Dermis microvascular lymphatic vessel endothelial cell (primary cell): ENCODE measurements around the gene SLC36A1. TPM values are rescaled to one million over a fixed set of nuclear protein-coding genes. Genes with fewer than 3 reads are reported as not detected.
"Not testable (repeated sequence)": the region's sequence is repeated elsewhere in the genome, so short reads cannot be mapped to it uniquely, and the experiment has no call there.

ENCODE experiments used
- DNase-seq, 2 donors: peaks; one replicate each; pipeline versions ENCODE4 v3.0.0 to v3.0.0-alpha.2; 2010; ENCODE audit warnings: low read depth in 2 of 2
- total RNA-seq: library from RNA; depleted of rRNA; stranded (reverse); fragments of >200 nt; gene quantifications from 2 replicates; pipeline ENCODE4 v1.2.1, GENCODE V29; 2014

The SLC36A1 gene
- total RNA-seq = 1.9 and 3.2 TPM in 2 replicates

DNA sequence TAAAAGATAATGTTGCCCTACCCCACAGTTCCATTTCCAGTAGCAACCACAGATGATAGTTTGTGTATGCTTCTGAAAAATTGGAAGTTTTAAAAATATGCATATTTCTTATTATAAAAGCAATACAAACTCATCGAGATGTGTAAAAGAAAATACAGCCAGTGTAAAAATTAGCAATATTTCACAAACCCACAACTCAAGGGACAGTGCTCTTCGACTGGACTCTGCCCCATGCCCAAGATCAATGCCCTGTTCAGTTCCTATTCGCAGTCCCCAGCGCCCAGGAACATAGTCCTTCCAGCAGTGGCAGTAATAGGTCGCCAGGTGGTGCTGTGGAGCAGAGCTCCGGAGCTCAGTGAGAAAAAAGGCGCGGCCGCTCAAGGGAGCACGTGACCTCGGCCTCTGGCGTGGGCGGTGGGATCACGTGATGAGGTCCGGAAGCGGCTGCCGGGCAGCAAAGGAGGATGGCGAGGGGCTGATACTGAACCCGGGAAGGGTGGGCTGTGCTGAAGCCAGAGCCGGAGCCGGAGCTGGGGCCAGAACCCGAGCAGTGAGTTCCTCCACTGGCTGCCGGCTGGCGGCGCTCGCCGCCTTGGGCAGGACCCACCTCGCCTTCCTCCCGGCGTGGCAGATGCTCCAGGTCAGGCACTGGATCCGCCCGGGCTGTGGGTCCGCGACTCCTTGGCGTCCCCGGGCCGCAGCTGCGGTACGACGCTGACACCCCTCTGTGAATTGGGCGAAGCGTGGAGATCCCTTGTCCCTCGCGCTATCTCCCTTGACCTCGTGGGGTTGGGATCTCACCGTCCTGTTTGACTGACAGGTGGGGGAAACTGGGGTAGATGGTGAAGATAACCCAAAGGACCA lies at the start of gene SLC36A1:
Gene SLC36A1 (plus strand): TSS at position 430 of the 864 bp plus-strand sequence. CDS start 11,190 bp downstream, outside the sequence.
- DNase-seq = peak; percentile 69 to 84

- DNase-seq = no peak
Observed at GRCh38 chr5:151405334-151406160, 41.9 kb upstream of the SLC36A1 start.

GRCh38 chr5:151406322-151406947 lies 41.0 kb upstream of the SLC36A1 start:
- DNase-seq = no peak

GRCh38 chr5:151408591-151409230 lies 38.7 kb upstream of the SLC36A1 start:
- peak in 1 of 2 donors; percentile 4 for DNase-seq

GRCh38 chr5:151413800-151414199 lies 33.6 kb upstream of the SLC36A1 start:
- no peak for DNase-seq

- DNase-seq = no peak
Observed at GRCh38 chr5:151414536-151414935, 32.9 kb upstream of the SLC36A1 start.

DNA sequence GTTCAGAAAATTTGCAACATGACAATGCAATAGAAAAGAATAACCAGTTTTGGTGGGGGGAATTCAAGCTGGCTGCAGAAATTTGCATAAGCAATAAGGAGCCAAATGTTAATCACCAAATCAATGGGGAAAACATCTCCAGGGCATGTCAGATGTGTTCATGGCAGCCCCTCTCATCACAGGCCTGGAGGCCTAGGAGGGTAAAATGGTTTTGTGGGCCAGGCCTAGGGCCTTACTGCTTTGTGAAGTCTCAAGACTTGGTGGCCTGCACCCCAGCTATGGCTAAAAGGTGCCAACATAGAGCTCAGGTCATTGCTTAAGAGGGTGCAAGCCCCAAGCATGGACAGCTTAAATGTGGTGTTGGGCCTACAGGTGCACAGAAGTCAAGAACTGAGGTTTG lies 29.7 kb upstream of the SLC36A1 start:
- DNase-seq = no peak

- DNase-seq = no peak
Observed at GRCh38 chr5:151420127-151420526, 27.3 kb upstream of the SLC36A1 start.

- DNase-seq = no peak
Observed at GRCh38 chr5:151424892-151425523, 22.4 kb upstream of the SLC36A1 start.

GRCh38 chr5:151426347-151426746 lies 21.1 kb upstream of the SLC36A1 start:
- not testable (repeated sequence) for DNase-seq

DNA sequence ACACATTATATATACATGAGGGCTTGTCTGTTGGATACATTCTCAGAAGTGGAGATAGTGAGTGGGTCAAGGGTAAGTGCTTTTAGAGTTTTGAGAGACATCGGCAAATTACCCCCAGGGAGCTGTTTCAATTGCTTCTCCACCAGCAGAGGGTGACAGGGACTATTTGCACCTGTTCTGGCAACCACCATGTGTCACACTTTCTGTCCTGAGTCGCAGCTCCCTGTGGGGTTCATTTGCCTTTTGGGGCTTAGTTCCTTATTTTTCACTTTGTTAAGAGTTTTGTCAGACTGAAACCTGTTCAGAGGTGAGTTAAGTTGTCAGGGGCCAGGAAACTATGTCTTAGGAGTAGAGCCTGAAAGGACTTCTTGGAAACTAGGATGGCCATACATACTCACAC lies 20.1 kb upstream of the SLC36A1 start:
- no peak for DNase-seq

- no peak for DNase-seq
Observed at GRCh38 chr5:151430731-151431130, 16.7 kb upstream of the SLC36A1 start.

DNA sequence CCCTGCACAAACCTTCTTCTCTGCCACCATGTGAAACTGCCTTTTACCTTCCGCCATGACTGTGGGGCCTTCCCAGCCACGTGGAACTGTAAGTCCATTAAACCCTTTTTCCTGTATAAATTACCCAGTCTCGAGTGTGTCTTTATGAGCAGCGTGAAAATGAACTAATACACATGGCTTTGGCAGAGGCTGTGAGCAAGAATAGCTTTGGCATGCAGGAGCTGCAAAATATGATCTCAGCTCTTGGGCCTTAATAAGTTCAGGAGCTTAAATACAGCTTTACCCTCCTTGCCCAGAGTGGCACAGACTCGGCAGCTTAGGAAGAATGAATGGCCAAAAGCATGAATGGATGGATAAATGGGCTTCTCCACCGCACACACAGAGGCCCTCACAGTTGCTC lies 15.7 kb upstream of the SLC36A1 start:
- DNase-seq = no peak

GRCh38 chr5:151432210-151432609 lies 15.2 kb upstream of the SLC36A1 start:
- DNase-seq = no peak

GRCh38 chr5:151434570-151435237 lies 12.7 kb upstream of the SLC36A1 start:
- DNase-seq = no peak

- peak in 1 of 2 donors; percentile 29 for DNase-seq
Observed at GRCh38 chr5:151448038-151448985, 909 bp downstream of the SLC36A1 start.

DNA sequence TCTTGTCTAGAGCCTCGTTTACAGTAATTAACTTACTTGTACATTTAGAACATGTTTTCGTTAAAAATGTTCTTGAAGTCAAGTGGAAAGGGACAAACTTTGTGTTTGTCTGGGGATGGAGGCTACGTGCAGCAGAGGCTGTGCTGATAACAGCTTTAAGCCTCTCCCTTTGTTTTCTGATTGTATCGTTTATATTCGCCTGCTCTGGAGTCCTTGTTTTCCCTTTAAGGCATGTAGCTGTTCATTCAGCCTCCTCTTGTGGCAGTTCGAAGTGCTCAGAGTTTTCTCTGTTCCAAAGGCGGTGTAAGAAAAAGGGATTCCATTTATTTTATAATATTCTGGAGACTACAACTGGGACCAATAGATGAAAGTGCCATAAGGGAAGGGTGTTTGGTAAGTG lies 1.9 kb downstream of the SLC36A1 start:
- no peak for DNase-seq

DNA sequence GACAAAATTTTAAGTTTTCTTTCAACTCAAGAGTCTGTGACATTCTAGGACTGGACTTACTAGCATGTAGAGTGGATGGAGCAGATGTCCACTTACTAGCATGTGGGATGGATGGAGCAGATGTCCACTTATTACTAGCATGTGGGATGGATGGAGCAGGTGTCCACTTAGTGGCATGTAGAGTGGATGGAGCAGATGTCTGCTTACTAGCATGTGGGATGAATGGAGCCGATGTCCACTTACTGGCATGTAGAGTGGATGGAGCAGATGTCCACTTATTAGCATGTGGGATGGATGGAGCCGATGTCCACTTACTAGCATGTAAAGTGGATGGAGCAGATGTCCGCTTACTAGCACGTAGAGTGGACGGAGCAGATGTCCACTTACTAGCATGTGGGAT lies 2.4 kb downstream of the SLC36A1 start:
- no peak for DNase-seq

DNA sequence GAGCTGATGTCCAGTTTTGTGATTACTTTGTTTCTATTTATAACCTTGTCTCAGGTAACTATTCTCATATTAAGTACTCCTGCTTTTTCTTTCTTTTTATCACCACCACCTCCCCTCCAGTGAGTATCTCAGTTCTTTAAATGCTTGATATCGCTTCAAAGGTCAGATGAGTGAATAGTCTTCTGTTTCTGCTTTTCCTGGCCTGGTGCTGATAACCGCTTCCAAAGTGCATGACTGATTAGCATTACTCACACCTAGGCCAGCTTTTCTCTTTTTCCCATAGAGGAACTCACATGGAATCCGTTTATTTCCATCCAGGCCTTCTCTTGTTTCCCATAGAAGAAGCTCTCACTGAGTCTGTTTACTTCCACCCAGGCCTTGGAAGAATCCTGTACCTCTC lies 3.2 kb downstream of the SLC36A1 start:
- no peak for DNase-seq
